Kidney capillary endothelial cell (primary cell): ENCODE data around the gene MYEOV.

Source experiments
- DNase-seq: peaks from one replicate; pipeline ENCODE4 v3.0.0-alpha.2; 2018; ENCODE audit warnings: low spot score

MYEOV gene

GRCh38 chr11:69342588-69343330 is 48.8 kb downstream of the MYEOV start:
- no peak for DNase-seq

DNA sequence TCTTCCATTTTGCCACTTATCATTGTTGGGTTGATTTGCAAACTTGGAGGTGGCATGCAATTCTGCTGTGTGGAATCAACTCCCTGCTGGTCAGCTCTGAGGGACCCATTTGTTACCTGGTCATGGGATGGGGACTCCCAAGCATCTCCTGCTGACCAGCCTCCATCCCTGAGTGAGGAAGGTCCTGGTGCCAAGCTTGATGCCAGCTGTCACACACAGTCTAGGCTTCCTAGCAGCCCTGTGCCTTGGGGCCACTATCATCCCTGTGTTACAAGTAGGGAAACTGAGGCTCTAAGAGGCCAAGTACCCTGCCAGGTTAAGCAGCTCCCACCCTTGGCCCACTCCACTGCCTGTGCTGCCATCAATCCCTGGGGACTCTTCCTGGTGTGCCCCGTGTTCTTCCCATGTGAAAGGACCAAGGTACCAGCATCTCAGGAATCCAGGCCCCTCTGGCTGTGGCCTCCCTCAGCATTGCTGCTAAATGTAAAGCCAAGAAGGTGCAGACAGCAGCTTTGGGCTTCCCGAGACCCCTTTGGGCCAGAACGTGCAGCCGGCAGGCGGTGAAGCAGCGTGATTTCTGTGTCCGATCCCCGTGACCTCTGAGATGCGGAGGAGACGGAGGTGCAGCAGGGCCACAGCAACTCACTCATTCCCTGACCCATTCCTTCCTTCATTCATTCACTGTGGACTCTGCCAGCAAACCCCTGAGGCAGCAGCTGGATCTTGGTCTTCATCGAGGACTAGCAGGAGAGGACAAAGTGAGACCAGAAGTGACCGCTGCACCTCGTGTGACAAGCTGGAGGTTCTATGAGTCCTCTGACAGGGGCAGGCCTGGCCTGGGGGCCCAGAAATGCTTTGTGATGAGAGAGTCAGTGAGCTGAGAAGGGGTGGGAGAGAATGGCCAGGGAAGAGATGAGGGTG is 49.7 kb downstream of the MYEOV start:
- no peak for DNase-seq

DNA sequence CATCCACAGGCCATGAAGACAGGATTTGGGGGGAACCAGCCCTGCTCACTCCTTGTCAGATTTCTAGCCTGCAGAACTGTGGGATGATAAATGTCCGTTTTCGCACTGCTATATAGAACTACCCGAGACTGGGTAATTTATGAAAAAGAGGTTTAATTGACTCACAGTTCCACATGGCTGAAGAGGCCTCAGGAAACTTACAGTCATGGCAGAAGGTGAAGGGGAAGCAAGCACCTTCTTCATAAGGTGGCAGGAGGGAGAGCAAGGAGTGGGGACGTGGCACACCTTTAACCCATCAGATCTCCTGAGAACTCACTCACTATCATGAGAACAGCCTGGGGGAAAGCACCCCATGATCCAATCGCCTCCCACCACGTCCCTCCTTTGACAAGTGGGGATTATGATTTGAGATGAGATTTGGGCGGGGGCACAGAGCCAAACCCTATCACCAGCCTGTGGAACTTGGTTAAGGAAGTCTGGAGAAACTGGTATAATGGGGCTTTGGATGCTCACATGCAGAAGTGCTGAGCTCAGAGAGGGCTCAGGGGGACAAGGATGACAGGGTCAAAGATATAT is 50.7 kb downstream of the MYEOV start:
- no peak for DNase-seq
